Measurements from ENCODE around the gene POMP. TPM values are rescaled to one million over a fixed set of nuclear protein-coding genes. Genes with fewer than 3 reads are reported as not detected.

The POMP gene
- polyA plus RNA-seq, 3 donors = 81.5 to 90.7 (median 82.6) TPM

Other genes starting within 250 kb of the POMP start
- 10 to 100 TPM; 34.4 to 37.2 (median 35.1) TPM for gene FLT1, start 164.0 kb upstream of the POMP start, polyA plus RNA-seq (ENCODE audit: insufficient read length in 3 of 3)
- gene SLC46A3, start 59.8 kb downstream of the POMP start, polyA plus RNA-seq (ENCODE audit: insufficient read length in 3 of 3) = 1 to 10 TPM; 2.6 to 3.1 (median 2.7) TPM
- gene MTUS2, start 161.2 kb downstream of the POMP start, polyA plus RNA-seq (ENCODE audit: insufficient read length in 3 of 3) = under 1 TPM; 0.55 to 0.90 (median 0.69) TPM